CD4-positive, alpha-beta T cell (primary cell): ENCODE data around the gene ECI2. TPM values are rescaled to one million over a fixed set of nuclear protein-coding genes. Genes with fewer than 3 reads are reported as not detected.
"Not testable (repeated sequence)": the region's sequence is repeated elsewhere in the genome, so short reads cannot be mapped to it uniquely, and the experiment has no call there.

Source experiments
- ATAC-seq: fragments of 200-7000 bp; cut with Tn5 transposase; one replicate; pipeline ENCODE4 v1.10.0; 2022; ENCODE audit warnings: mild to moderate bottlenecking; ENCODE audit not compliant: poor library complexity
- CTCF ChIA-PET: fragments of 350-600 bp; sonication (Branson Sonifier 250); formaldehyde crosslinking; loops from one replicate; lab custom pipeline; 2021; ENCODE audit warnings: antibody characterized with exemption, inconsistent platforms; lab: Charles Lee
- POLR2A ChIA-PET: fragments of 350-600 bp; sonication (Branson Sonifier 250); formaldehyde crosslinking; loops from one replicate; lab custom pipeline; 2021; ENCODE audit warnings: antibody characterized with exemption, inconsistent platforms; lab: Charles Lee
- DNase-seq, 14 experiments: peaks; one replicate each; pipeline ENCODE4 v3.0.0-alpha.2; 2013 to 2020; ENCODE audit warnings: mixed read lengths in 2 of 14
- H3K27ac ChIP-seq, 2 donors: one replicate each; pipeline versions ENCODE4 v1.5.1 to v1.7.0; 2013; ENCODE audit warnings: low read length in 2 of 2, low read depth in 1 of 2, mild to moderate bottlenecking in 1 of 2
- H3K27me3 ChIP-seq, 2 experiments: 1 replicate in 1 of 2; 2 replicates in 1 of 2; pipeline versions ENCODE4 v1.6.1 to v1.7.0; 2013; ENCODE audit warnings: low read length in 2 of 2, control low read depth in 1 of 2, mild to moderate bottlenecking in 1 of 2, moderate library complexity in 1 of 2; ENCODE audit not compliant: insufficient read depth in 2 of 2, control insufficient read depth in 1 of 2
- H3K36me3 ChIP-seq: one replicate; pipeline ENCODE4 v1.6.1; 2013; ENCODE audit warnings: low read length, control low read depth; ENCODE audit not compliant: insufficient read depth
- H3K4me1 ChIP-seq: one replicate; pipeline ENCODE4 v1.6.1; 2013; ENCODE audit warnings: low read length, control low read depth; ENCODE audit not compliant: insufficient read depth
- H3K4me3 ChIP-seq: one replicate; pipeline ENCODE4 v1.5.1; 2013; ENCODE audit warnings: mild to moderate bottlenecking, low read length, moderate library complexity
- H3K9me3 ChIP-seq, 2 experiments: 1 replicate in 1 of 2; 2 replicates in 1 of 2; pipeline versions ENCODE4 v1.6.1 to v1.7.0; 2013; ENCODE audit warnings: low read length in 2 of 2, mild to moderate bottlenecking in 2 of 2, control low read depth in 1 of 2, moderate library complexity in 1 of 2; ENCODE audit not compliant: control insufficient read depth in 1 of 2, insufficient read depth in 1 of 2
- H3K27ac Mint-ChIP-seq: one replicate; pipeline ENCODE4 v1.8.0; 2020; ENCODE audit warnings: mixed read lengths
- H3K27me3 Mint-ChIP-seq: one replicate; pipeline ENCODE4 v1.8.0; 2021; ENCODE audit warnings: mixed read lengths
- H3K36me3 Mint-ChIP-seq: one replicate; pipeline ENCODE4 v1.8.0; 2021; ENCODE audit warnings: low read depth, mixed read lengths
- H3K4me1 Mint-ChIP-seq: one replicate; pipeline ENCODE4 v1.8.0; 2021; ENCODE audit warnings: low read depth, mixed read lengths
- H3K4me3 Mint-ChIP-seq: one replicate; pipeline ENCODE4 v1.8.0; 2020; ENCODE audit warnings: mild to moderate bottlenecking, mixed read lengths
- H3K9me3 Mint-ChIP-seq: one replicate; pipeline ENCODE4 v1.8.0; 2020; ENCODE audit warnings: mixed read lengths
- intact Hi-C, 2 experiments: fragments of 100-400 bp; cut with DNase I in 1 of 2; cut with micrococcal nuclease in 1 of 2; formaldehyde crosslinking; loops; one replicate each; pipeline versions ENCODE4 v1.15.1 to v1.9.0; 2023 to 2025; cut with DNase I, micrococcal nuclease
- total RNA-seq, 174 experiments: library from RNA in 2 of 174; stranded (reverse) in 2 of 174; gene quantifications; one replicate each; pipeline ENCODE4 v1.2.3 and lab custom pipeline; 2021 to 2026
- TF ChIP-seq, protein P1 (sequence below): fragments of 200-600 bp; IDR thresholded peaks from one replicate; pipeline ENCODE4 v1.8.0; 2022; ENCODE audit warnings: antibody characterized with exemption, mild to moderate bottlenecking

The ECI2 gene
- total RNA-seq, 2 experiments from 2014 or later: 25.6 to 30.1 TPM

GRCh38 chr6:4100655-4101054 is 34.7 kb downstream of the ECI2 start:
- ChIA-PET CTCF (no interaction called here), POLR2A (no interaction called here)
- H3K27ac ChIP-seq: no peak overlapping the region
- Mint-ChIP-seq H3K4me3 (no peak overlapping the region), H3K36me3 (no peaks in the 10 kb centered on the region), H3K27ac (no peak overlapping the region), H3K9me3 (no peaks in the 10 kb centered on the region), H3K27me3 (peaks cover 4% of the 10 kb centered on the region), H3K4me1 (no peaks in the 10 kb centered on the region)
- intact Hi-C loops: no loop called here
- H3K4me3 ChIP-seq: no peak overlapping the region
- H3K27me3 ChIP-seq: peaks cover 0 to 4% of the 10 kb centered on the region in 2 experiments
- no peaks in the 10 kb centered on the region for H3K9me3 ChIP-seq
- ATAC-seq (no peak), DNase-seq (no peak)
- H3K36me3 ChIP-seq: no peaks in the 10 kb centered on the region
- no peaks in the 10 kb centered on the region for H3K4me1 ChIP-seq
- TF ChIP-seq, protein P1, sequence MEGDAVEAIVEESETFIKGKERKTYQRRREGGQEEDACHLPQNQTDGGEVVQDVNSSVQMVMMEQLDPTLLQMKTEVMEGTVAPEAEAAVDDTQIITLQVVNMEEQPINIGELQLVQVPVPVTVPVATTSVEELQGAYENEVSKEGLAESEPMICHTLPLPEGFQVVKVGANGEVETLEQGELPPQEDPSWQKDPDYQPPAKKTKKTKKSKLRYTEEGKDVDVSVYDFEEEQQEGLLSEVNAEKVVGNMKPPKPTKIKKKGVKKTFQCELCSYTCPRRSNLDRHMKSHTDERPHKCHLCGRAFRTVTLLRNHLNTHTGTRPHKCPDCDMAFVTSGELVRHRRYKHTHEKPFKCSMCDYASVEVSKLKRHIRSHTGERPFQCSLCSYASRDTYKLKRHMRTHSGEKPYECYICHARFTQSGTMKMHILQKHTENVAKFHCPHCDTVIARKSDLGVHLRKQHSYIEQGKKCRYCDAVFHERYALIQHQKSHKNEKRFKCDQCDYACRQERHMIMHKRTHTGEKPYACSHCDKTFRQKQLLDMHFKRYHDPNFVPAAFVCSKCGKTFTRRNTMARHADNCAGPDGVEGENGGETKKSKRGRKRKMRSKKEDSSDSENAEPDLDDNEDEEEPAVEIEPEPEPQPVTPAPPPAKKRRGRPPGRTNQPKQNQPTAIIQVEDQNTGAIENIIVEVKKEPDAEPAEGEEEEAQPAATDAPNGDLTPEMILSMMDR: no peak

DNA sequence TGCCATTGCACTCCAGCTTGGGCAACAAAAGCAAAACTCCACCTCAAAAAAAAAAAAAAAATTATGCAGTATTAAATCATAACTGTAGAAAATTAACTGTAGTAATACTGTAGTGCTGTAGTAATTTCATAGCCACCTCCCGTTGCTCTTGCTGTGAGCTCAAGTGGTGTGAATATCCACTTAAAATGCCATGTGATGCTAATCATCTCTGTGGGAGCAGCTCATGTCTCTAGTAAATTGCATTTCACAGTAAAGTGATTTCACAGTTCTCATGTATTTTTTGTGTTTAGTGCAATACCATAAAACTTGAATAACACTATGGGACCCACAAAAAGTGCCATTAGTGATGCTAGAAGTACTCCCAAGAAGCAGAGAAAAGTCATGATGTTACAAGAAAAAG is 42.1 kb downstream of the ECI2 start:
- DNase-seq (no peak), ATAC-seq (no peak)
- Histone ChIP-seq H3K4me3 (no peak overlapping the region), H3K4me1 (no peaks in the 10 kb centered on the region), H3K36me3 (no peaks in the 10 kb centered on the region), H3K27ac (no peak overlapping the region), H3K27me3 (no peaks in the 10 kb centered on the region), H3K9me3 (no peaks in the 10 kb centered on the region)
- H3K36me3 Mint-ChIP-seq: no peaks in the 10 kb centered on the region
- ChIA-PET CTCF (no interaction called here), POLR2A (interaction anchor here (0.6 kb wide), 1 partner anchor 992 kb away, joined by 3 read pairs; no protein-coding TSS in a partner anchor)
- H3K27me3 Mint-ChIP-seq: no peaks in the 10 kb centered on the region
- intact Hi-C loops: no loop called here
- TF ChIP-seq, protein P1: no peak
- no peaks in the 10 kb centered on the region for H3K4me1 Mint-ChIP-seq
- no peak overlapping the region for H3K4me3 Mint-ChIP-seq
- no peaks in the 10 kb centered on the region for H3K9me3 Mint-ChIP-seq
- H3K27ac Mint-ChIP-seq: no peak overlapping the region

DNA sequence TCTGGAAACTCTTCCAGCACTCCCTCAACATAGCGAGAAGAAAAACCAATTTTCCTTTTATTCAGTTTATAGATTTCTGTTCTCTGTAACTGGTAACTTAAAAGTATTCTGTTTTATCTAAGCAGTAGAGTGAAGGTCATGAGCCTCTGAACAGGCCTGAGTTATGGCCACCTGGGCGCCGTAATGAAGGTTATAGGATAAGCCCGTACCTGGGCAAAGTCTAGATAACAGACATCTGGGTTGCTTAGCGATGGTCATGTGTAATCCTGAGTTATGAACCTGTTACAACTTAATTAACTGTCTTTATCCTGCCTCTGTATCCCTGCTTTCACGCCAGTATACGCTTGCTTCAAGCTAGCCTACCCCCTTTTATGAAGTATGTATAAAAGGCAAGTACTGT is 43.4 kb downstream of the ECI2 start:
- POLR2A ChIA-PET: no interaction called here
- H3K9me3 ChIP-seq: no peaks in the 10 kb centered on the region
- H3K27me3 Mint-ChIP-seq: no peaks in the 10 kb centered on the region
- TF ChIP-seq, protein P1: no peak
- CTCF ChIA-PET: no interaction called here
- ATAC-seq (no peak), DNase-seq (no peak)
- H3K27ac Mint-ChIP-seq: no peak overlapping the region
- H3K36me3 Mint-ChIP-seq: no peaks in the 10 kb centered on the region
- no peak overlapping the region for H3K4me3 ChIP-seq
- no peak overlapping the region for H3K27ac ChIP-seq
- H3K36me3 ChIP-seq: no peaks in the 10 kb centered on the region
- H3K27me3 ChIP-seq: no peaks in the 10 kb centered on the region
- no peaks in the 10 kb centered on the region for H3K4me1 Mint-ChIP-seq
- no peaks in the 10 kb centered on the region for H3K4me1 ChIP-seq
- intact Hi-C loops: no loop called here
- H3K4me3 Mint-ChIP-seq: no peak overlapping the region
- no peaks in the 10 kb centered on the region for H3K9me3 Mint-ChIP-seq

- H3K36me3 Mint-ChIP-seq, H3K27ac Mint-ChIP-seq, H3K4me3 Mint-ChIP-seq, H3K4me1 ChIP-seq, DNase-seq, CTCF ChIA-PET, H3K27me3 Mint-ChIP-seq, H3K4me3 ChIP-seq, H3K9me3 ChIP-seq, H3K36me3 ChIP-seq, POLR2A ChIA-PET, intact Hi-C loops, H3K27me3 ChIP-seq, ATAC-seq, H3K9me3 Mint-ChIP-seq, H3K27ac ChIP-seq, H3K4me1 Mint-ChIP-seq: not testable (repeated sequence)
These were observed 45.3 kb downstream of the ECI2 start for GRCh38 chr6:4090043-4090442.
